Measurements from ENCODE around the gene POLD4.
"Not testable (repeated sequence)": the region's sequence is repeated elsewhere in the genome, so short reads cannot be mapped to it uniquely, and the experiment has no call there.

POLD4 gene

DNA sequence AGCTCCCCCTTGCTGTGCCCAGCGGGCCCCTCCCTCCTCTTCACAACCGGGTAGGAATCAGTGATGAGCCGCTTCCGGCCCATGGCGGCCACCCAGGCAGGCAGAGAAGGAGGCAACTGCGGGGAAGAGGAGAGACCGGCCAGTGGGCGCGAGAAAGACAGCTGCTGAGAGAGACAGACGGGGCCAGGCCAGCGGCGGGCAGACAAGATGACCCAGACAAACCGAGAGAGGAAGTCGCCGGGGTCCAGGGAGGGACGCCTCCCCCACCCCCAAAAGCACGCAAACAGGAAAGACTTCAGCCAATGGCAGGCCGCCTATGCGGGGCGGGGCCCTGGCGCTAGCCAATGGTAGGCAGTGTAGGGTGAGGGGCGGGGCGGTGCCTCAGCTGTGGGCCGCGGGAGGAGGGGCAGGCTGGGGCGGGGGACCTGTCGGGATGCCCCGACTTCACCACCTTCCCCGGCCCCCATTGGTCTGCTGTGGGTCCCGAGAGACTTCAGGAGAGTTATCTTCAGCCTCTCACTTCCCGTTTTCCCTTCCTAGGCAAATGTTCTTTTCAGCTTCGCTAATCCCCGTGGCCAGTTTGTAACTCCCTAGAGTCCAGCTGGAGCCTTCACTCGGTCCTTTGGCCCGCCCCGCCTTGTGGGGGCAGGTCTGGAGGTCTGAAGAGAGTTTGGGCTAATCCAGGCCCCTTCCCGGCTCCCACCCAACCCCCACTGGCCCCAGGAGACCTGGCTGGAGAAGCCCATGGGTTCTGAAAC lies at the start of gene POLD4:
TSS of gene POLD4 (minus strand) at position 230 of the 758 bp plus-strand sequence. CDS start at position 83, 147 bp downstream.
- in situ Hi-C loops (cut with MboI; ENCODE audit: low sequenced_read_pairs), result no loop called here

GRCh38 chr11:67403085-67403484 lies 49.7 kb upstream of the POLD4 start:
- in situ Hi-C loops (cut with MboI; ENCODE audit: low sequenced_read_pairs), result not testable (repeated sequence)

DNA sequence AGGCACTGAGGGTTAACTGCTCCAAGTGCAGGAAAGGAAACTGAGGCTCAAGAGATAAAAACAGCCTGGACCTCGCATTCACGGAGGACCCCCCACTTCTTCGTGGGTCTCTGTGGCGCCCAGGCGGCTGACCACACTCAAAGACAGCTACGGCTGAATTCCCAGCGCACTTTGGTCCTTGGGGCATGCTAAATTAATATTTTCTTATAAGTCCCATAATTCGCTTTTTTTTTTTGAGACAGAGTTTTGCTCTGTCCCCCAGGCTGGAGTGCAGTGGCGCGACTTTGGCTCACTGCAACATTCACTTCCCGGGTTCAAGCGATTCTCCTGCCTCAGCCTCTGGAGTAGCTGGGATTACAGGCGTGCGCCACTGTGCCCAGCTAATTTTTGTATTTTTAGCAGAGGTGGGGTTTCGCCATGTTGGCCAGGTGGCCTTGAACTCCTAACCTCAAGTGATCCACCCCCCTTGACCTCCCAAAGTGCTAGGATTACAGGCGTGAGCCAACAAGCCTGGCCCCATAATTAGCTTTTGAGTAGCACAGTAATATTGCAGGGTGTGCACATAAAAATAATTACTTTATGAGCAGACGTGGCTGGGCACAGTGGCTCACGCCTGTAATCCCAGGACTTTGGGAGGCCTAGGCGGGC lies 49.0 kb upstream of the POLD4 start:
- in situ Hi-C loops (cut with MboI; ENCODE audit: low sequenced_read_pairs), result not testable (repeated sequence)

- in situ Hi-C loops (cut with MboI; ENCODE audit: low sequenced_read_pairs), result no loop called here
Measured at GRCh38 chr11:67401495-67402191, 48.3 kb upstream of the POLD4 start, which contains the start of gene PPP1CA. TSS of gene PPP1CA (minus strand) at chr11:67401858. CDS start at chr11:67401782, 76 bp downstream.

- in situ Hi-C loops (cut with MboI; ENCODE audit: low sequenced_read_pairs), result no loop called here
Measured at GRCh38 chr11:67400942-67401494, 47.7 kb upstream of the POLD4 start.

GRCh38 chr11:67400251-67400941 lies 47.0 kb upstream of the POLD4 start:
- in situ Hi-C loops (cut with MboI; ENCODE audit: low sequenced_read_pairs), result no loop called here

- in situ Hi-C loops (cut with MboI; ENCODE audit: low sequenced_read_pairs), result no loop called here
Measured at GRCh38 chr11:67398661-67399563, 45.6 kb upstream of the POLD4 start.

DNA sequence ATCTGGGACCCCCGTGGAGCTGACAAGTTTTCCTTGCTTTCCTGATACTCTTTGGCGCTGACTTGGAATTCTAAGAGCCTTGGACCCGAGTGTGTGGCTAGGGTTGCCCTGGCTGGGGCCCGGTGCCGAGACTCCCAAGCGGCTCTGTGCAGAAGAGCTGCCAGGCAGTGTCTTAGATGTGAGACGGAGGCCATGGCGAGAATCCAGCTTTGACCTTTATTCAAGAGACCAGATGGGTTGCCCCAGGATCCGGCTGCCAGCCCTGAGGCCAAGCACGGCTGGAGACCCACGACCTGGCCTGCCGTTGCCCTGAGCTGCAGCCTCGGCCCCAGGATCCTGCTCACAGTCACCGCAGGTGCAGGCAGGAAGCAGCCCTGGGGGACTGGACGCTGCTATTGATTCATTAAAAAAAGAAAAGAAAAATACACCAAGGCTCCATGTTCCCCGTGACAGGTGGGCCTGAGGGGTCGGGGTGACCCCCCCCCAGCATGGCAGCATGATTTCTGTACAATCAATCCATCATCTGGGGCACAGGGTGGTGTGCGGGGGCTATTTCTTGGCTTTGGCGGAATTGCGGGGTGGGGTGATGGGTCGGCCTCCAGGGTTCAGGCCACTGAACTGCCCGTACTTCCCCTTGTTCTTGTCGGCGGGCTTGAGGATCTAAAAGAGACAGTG lies 44.8 kb upstream of the POLD4 start:
- in situ Hi-C loops (cut with MboI; ENCODE audit: low sequenced_read_pairs), result no loop called here

GRCh38 chr11:67397536-67397935 lies 44.2 kb upstream of the POLD4 start:
- in situ Hi-C loops (cut with MboI; ENCODE audit: low sequenced_read_pairs), result no loop called here

- in situ Hi-C loops (cut with MboI; ENCODE audit: low sequenced_read_pairs), result no loop called here
Measured at GRCh38 chr11:67396587-67397389, 43.4 kb upstream of the POLD4 start.

DNA sequence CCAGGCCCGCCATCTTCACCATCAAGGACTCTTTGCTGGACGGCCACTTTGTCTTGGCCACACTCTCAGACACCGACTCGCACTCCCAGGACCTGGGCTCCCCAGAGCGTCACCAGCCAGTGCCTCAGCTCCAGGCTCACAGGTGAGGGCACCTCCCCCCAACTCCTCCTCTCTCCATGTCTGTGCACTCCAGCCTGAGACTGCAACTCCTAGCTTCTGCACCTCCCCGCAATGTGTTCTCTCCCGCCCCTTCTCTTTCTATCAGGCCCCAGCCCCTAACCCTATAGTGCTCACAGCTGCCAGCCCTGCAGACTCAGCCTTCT lies 42.9 kb upstream of the POLD4 start:
- in situ Hi-C loops (cut with MboI; ENCODE audit: low sequenced_read_pairs), result no loop called here

- in situ Hi-C loops (cut with MboI; ENCODE audit: low sequenced_read_pairs), result no loop called here
Measured at GRCh38 chr11:67395555-67396258, 42.4 kb upstream of the POLD4 start.

GRCh38 chr11:67393990-67394389 lies 40.6 kb upstream of the POLD4 start:
- in situ Hi-C loops (cut with MboI; ENCODE audit: low sequenced_read_pairs), result no loop called here

- in situ Hi-C loops (cut with MboI; ENCODE audit: low sequenced_read_pairs), result no loop called here
Measured at GRCh38 chr11:67393437-67393836, 40.1 kb upstream of the POLD4 start.

- in situ Hi-C loops (cut with MboI; ENCODE audit: low sequenced_read_pairs), result no loop called here
Measured at GRCh38 chr11:67392183-67392715, 38.9 kb upstream of the POLD4 start.

- in situ Hi-C loops (cut with MboI; ENCODE audit: low sequenced_read_pairs), result no loop called here
Measured at GRCh38 chr11:67391304-67392182, 38.2 kb upstream of the POLD4 start, which contains the start of gene RAD9A. TSS of gene RAD9A (plus strand) at chr11:67391986. CDS start at chr11:67392045, 59 bp downstream.

DNA sequence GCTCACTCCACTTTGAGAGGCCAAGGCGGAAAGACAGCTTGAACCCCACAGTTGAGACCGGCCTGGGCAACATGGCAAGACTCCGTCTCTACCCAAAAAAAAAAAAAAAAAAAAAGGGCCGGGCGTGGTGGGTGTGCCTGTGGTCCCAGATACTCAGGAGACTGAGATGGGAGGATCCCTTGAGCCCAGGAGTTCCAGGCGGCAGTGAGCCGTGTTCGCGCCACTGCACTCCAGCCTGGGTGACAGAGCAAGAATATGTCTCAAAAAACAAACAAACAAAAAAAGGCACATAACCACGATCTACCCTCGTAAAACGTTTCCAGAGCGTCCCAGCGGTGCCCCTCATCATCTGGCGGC lies 37.6 kb upstream of the POLD4 start:
- in situ Hi-C loops (cut with MboI; ENCODE audit: low sequenced_read_pairs), result no loop called here
